Measurements from ENCODE around the gene IL1R2.
"Not testable (repeated sequence)": the region's sequence is repeated elsewhere in the genome, so short reads cannot be mapped to it uniquely, and the experiment has no call there.

IL1R2 gene

DNA sequence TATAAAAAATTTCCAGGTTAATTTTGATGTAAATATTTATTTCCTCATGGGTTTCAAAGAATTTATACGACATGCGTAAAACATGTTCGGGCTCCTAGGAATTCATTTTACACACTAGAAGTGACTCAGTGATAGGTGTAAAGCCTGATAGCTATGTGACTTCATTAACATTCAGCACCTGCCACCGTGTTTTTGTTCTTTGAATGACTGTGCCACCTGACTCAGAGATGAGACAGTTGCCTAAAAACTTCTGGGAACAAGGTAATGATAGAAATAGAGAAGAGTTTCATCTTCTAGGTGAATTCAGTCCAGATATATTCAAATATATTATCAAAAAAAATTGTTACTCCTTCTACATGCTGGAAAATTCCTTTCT is 10.0 kb downstream of the IL1R2 start:
- H3K4me1 Mint-ChIP-seq: peaks cover 42% of the 10 kb centered on the region
- no peak overlapping the region for H3K4me3 Mint-ChIP-seq
- DNase-seq (ENCODE audit: low spot score in 2 of 2) (no peak), ATAC-seq (peak; percentile 67)
- no peaks in the 10 kb centered on the region for H3K9me3 Mint-ChIP-seq
- no peak overlapping the region for H3K27ac Mint-ChIP-seq
- no peaks in the 10 kb centered on the region for H3K36me3 Mint-ChIP-seq

GRCh38 chr2:102002228-102002627 is 10.5 kb downstream of the IL1R2 start:
- H3K4me1 Mint-ChIP-seq: peaks cover 37% of the 10 kb centered on the region
- no peaks in the 10 kb centered on the region for H3K36me3 Mint-ChIP-seq
- no peak overlapping the region for H3K27ac Mint-ChIP-seq
- H3K4me3 Mint-ChIP-seq: no peak overlapping the region
- DNase-seq (ENCODE audit: low spot score in 2 of 2): no peak
- H3K9me3 Mint-ChIP-seq: no peaks in the 10 kb centered on the region
- ATAC-seq: no peak

DNA sequence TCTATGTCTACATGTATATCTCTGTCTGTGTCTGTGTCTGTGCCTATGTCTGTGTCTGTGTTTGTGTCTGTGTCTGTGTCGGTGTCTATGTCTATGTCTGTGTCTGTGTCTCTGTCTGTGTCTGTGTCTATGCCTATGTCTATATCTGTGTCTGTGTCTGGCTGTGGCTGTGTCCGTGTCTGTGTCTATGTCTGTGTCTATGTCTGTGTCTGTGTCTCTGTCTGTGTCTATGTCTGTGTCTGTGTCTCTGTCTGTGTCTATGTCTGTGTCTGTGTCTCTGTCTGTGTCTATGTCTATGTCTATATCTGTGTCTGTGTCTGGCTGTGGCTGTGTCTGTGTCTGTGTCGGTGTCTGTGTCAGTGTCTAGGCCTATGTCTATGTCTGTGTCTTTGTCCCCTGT is 11.1 kb downstream of the IL1R2 start:
- not testable (repeated sequence) for H3K9me3 Mint-ChIP-seq; DNase-seq (ENCODE audit: low spot score in 2 of 2); H3K36me3 Mint-ChIP-seq; H3K4me3 Mint-ChIP-seq; H3K27ac Mint-ChIP-seq; ATAC-seq
- H3K4me1 Mint-ChIP-seq: peaks cover 30% of the 10 kb centered on the region

- H3K27ac Mint-ChIP-seq: no peak overlapping the region
- ATAC-seq (no peak), DNase-seq (ENCODE audit: low spot score in 2 of 2) (no peak)
- no peaks in the 10 kb centered on the region for H3K9me3 Mint-ChIP-seq
- no peaks in the 10 kb centered on the region for H3K36me3 Mint-ChIP-seq
- peaks cover 23% of the 10 kb centered on the region for H3K4me1 Mint-ChIP-seq
- no peak overlapping the region for H3K4me3 Mint-ChIP-seq
These were observed 11.9 kb downstream of the IL1R2 start for GRCh38 chr2:102003696-102004095.

GRCh38 chr2:102004581-102004980 is 12.8 kb downstream of the IL1R2 start:
- no peak overlapping the region for H3K27ac Mint-ChIP-seq
- H3K4me1 Mint-ChIP-seq: peaks cover 15% of the 10 kb centered on the region
- peak in 1 of 2 donors; percentile 57 for DNase-seq (ENCODE audit: low spot score in 2 of 2)
- no peak overlapping the region for H3K4me3 Mint-ChIP-seq
- ATAC-seq: peak; percentile 39
- H3K36me3 Mint-ChIP-seq: no peaks in the 10 kb centered on the region
- no peaks in the 10 kb centered on the region for H3K9me3 Mint-ChIP-seq

- Mint-ChIP-seq H3K4me1 (peaks cover 11% of the 10 kb centered on the region), H3K36me3 (no peaks in the 10 kb centered on the region), H3K9me3 (no peaks in the 10 kb centered on the region), H3K27ac (no peak overlapping the region), H3K4me3 (no peak overlapping the region)
- ATAC-seq: no peak
- DNase-seq (ENCODE audit: low spot score in 2 of 2): no peak
These were observed 13.7 kb downstream of the IL1R2 start for GRCh38 chr2:102005449-102005848.

DNA sequence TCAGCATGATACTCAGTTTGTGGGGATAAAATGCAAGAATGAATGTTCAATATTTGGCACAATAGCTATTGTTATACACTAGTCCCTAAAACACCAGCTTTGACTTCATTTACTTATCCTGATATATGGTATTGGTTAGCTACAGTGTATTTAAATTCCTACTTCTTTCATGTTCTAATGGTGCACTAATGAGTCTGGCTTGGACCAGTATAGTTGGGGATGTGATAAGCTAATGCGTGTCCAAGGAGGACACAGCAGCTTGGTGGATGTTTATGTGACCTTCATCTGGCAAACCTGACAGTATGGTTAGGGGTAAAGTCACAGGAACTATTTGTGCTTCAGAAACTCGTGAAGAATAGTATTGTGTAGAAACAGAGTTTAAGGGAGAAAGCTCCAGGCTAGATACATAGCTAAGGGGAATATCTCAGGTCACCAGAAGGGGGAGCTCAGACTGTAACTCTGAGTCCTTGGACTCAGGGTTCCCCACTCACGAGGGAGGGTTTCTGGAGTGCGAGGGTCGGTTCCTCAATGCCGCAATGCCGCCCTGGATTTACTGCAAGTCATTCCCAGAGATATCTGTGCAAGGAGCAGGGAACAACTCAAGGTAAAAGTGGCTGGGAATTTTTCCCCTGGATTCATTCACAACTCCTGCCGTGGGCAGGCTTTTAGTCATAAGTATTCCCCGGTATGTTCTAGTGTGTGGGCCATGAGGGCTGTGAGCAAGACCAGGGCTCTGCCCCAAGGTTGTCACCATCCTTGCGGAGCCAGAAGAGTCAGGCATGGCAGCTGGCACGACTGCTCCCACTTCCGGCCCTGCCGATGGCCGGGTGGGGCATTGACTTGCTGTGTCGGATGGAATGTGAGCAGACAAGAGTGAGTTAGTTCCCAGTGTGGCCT is 14.5 kb downstream of the IL1R2 start:
- Mint-ChIP-seq H3K4me1 (peaks cover 10% of the 10 kb centered on the region), H3K27ac (no peak overlapping the region), H3K36me3 (no peaks in the 10 kb centered on the region), H3K4me3 (no peak overlapping the region), H3K9me3 (no peaks in the 10 kb centered on the region)
- DNase-seq (ENCODE audit: low spot score in 2 of 2) (peak in 1 of 2 donors; percentile 56), ATAC-seq (peak; percentile 59)

- Mint-ChIP-seq H3K36me3 (no peaks in the 10 kb centered on the region), H3K9me3 (no peaks in the 10 kb centered on the region), H3K4me3 (no peak overlapping the region), H3K4me1 (peaks cover 7% of the 10 kb centered on the region), H3K27ac (no peak overlapping the region)
- DNase-seq (ENCODE audit: low spot score in 2 of 2) (no peak), ATAC-seq (no peak)
These were observed 15.1 kb downstream of the IL1R2 start for GRCh38 chr2:102006886-102007278.

DNA sequence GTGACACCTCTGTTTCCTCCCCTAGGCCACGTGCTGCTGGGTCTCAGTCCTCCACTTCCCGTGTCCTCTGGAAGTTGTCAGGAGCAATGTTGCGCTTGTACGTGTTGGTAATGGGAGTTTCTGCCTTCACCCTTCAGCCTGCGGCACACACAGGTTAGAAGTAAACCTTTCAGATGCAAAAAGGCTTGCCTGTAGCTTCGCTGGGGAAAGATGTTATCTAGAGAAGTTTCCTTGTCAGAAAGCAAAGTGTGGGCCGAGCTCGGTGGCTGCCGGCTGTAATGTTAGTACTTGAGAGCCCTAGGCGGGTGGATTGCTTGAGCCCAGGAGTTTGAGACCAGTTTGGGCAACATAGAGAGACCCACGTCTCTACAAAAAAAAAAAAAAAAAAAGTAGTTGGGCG is 16.7 kb downstream of the IL1R2 start:
- Mint-ChIP-seq H3K27ac (no peak overlapping the region), H3K9me3 (peaks cover 2% of the 10 kb centered on the region), H3K36me3 (no peaks in the 10 kb centered on the region), H3K4me1 (peaks cover 12% of the 10 kb centered on the region), H3K4me3 (no peak overlapping the region)
- DNase-seq (ENCODE audit: low spot score in 2 of 2) (no peak), ATAC-seq (no peak)

DNA sequence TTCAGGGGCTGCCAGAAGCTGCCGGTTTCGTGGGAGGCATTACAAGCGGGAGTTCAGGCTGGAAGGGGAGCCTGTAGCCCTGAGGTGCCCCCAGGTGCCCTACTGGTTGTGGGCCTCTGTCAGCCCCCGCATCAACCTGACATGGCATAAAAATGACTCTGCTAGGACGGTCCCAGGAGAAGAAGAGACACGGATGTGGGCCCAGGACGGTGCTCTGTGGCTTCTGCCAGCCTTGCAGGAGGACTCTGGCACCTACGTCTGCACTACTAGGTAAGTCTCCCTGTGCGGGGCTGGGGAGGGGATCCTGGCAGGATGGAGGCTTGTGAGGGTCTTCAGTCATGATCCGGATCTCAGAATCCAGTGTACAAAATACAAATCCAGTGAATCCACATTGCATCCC is 17.8 kb downstream of the IL1R2 start:
- H3K4me1 Mint-ChIP-seq: peaks cover 12% of the 10 kb centered on the region
- ATAC-seq: no peak
- no peak overlapping the region for H3K27ac Mint-ChIP-seq

GRCh38 chr2:102010902-102011301 is 19.1 kb downstream of the IL1R2 start:
- peaks cover 2% of the 10 kb centered on the region for H3K9me3 Mint-ChIP-seq
- ATAC-seq (peak; percentile 54), DNase-seq (ENCODE audit: low spot score in 2 of 2) (no peak)
- H3K27ac Mint-ChIP-seq: no peak overlapping the region
- peaks cover 12% of the 10 kb centered on the region for H3K4me1 Mint-ChIP-seq
- no peaks in the 10 kb centered on the region for H3K36me3 Mint-ChIP-seq
- H3K4me3 Mint-ChIP-seq: no peak overlapping the region

More for the DNA sequence above, 17.8 kb downstream of the IL1R2 start:
- H3K4me3 Mint-ChIP-seq: no peak overlapping the region
- H3K36me3 Mint-ChIP-seq: no peaks in the 10 kb centered on the region
- no peak for DNase-seq (ENCODE audit: low spot score in 2 of 2)
- H3K9me3 Mint-ChIP-seq: peaks cover 2% of the 10 kb centered on the region

DNA sequence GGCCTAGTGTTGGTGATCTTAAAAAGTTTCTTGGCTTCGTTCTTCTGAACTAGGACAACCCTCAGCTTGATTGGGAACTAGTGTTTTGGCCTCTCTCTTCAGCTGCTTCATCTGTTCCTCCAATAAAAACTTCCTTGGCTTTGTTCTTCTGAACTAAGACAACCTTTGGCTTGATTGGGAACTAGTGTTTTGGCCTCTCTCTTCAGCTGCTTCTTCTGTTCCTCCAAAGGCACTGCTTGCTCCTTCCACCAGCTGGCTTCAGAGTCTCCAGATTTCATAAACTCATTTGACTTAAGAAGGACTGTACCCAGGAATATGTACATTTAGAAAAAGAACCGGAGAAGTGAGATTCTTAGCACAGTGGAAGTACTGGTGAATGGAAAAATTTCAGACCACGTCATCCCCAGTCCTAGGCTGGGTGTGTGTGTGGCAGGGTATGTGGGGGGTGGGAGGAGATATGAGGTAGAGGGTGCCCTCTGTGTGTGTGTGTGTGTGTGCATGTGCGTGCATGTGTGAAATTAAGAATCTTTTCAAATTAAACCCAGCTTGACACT is 20.4 kb downstream of the IL1R2 start:
- DNase-seq (ENCODE audit: low spot score in 2 of 2) (no peak), ATAC-seq (no peak)
- Mint-ChIP-seq H3K36me3 (no peaks in the 10 kb centered on the region), H3K4me1 (peaks cover 12% of the 10 kb centered on the region), H3K9me3 (peaks cover 2% of the 10 kb centered on the region), H3K4me3 (no peak overlapping the region), H3K27ac (no peak overlapping the region)

- Mint-ChIP-seq H3K4me3 (no peak overlapping the region), H3K36me3 (no peaks in the 10 kb centered on the region), H3K27ac (no peak overlapping the region), H3K9me3 (peaks cover 2% of the 10 kb centered on the region), H3K4me1 (peaks cover 12% of the 10 kb centered on the region)
- DNase-seq (ENCODE audit: low spot score in 2 of 2) (no peak), ATAC-seq (peak; percentile 71)
These were observed 21.7 kb downstream of the IL1R2 start for GRCh38 chr2:102013206-102014040.

- peaks cover 12% of the 10 kb centered on the region for H3K4me1 Mint-ChIP-seq
- H3K27ac Mint-ChIP-seq: no peak overlapping the region
- ATAC-seq (no peak), DNase-seq (ENCODE audit: low spot score in 2 of 2) (no peak)
- no peak overlapping the region for H3K4me3 Mint-ChIP-seq
- peaks cover 2% of the 10 kb centered on the region for H3K9me3 Mint-ChIP-seq
- H3K36me3 Mint-ChIP-seq: no peaks in the 10 kb centered on the region
These were observed 22.2 kb downstream of the IL1R2 start for GRCh38 chr2:102014041-102014345.

DNA sequence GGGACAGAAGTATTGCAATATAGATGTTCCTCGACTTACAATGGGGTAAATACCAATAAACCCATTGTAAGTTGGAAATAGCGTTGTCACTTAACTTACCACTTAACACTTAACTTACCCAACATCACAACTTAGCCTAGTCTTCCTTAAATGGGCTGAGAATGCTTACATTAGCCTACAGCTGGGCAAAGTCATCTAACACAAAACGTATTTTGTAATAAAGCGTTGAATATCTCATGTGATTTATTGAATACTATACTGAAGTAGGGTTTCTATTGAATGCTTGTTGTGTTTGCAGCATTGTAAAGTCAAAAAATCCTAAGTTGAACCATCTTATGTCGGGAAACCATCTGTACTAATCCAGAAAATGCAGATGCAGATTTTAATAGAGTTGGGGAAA is 23.6 kb downstream of the IL1R2 start:
- H3K36me3 Mint-ChIP-seq: peaks cover under 1% of the 10 kb centered on the region
- H3K27ac Mint-ChIP-seq: no peak overlapping the region
- H3K9me3 Mint-ChIP-seq: peaks cover 2% of the 10 kb centered on the region
- peaks cover 14% of the 10 kb centered on the region for H3K4me1 Mint-ChIP-seq
- no peak for ATAC-seq
- DNase-seq (ENCODE audit: low spot score in 2 of 2): no peak
- H3K4me3 Mint-ChIP-seq: no peak overlapping the region
